Spleen (tissue), 11 donors: Measurements from ENCODE around the gene CCDC13. TPM values are rescaled to one million over a fixed set of nuclear protein-coding genes. Genes with fewer than 3 reads are reported as not detected.

ENCODE experiments used
- DNase-seq: peaks from one replicate; pipeline ENCODE4 v3.0.0-alpha.2; 2020
- H3K27ac ChIP-seq, 8 donors: fragments of 200-600 bp; sonication (generic) in 7 of 8; 1 replicate in 4 of 8; 2 replicates in 4 of 8; pipeline versions ENCODE4 v1.5.0 to v1.8.0; 2016 to 2021; ENCODE audit warnings: inconsistent platforms in 4 of 8, mild to moderate bottlenecking in 4 of 8, moderate library complexity in 1 of 8
- H3K27me3 ChIP-seq, 7 donors: fragments of 200-600 bp; sonication (generic) in 6 of 7; replicated peaks in 1 of 7; 1 replicate in 4 of 7; 2 replicates in 3 of 7; pipeline versions ENCODE4 v1.5.0 to v1.8.0; 2016 to 2021; ENCODE audit warnings: inconsistent platforms in 3 of 7, mild to moderate bottlenecking in 1 of 7
- H3K36me3 ChIP-seq, 6 donors: fragments of 200-600 bp; sonication (generic) in 5 of 6; 1 replicate in 4 of 6; 2 replicates in 2 of 6; pipeline versions ENCODE4 v1.5.0 to v1.8.0; 2016 to 2021; ENCODE audit warnings: inconsistent platforms in 2 of 6
- H3K4me1 ChIP-seq, 6 donors: fragments of 200-600 bp; sonication (generic) in 5 of 6; 1 replicate in 3 of 6; 2 replicates in 3 of 6; pipeline versions ENCODE4 v1.5.0 to v1.8.0; 2016 to 2021; ENCODE audit warnings: inconsistent platforms in 3 of 6
- H3K4me3 ChIP-seq, 8 donors: fragments of 200-600 bp; sonication (generic) in 7 of 8; 1 replicate in 4 of 8; 2 replicates in 4 of 8; pipeline versions ENCODE4 v1.5.0 to v1.8.0; 2016 to 2021; ENCODE audit warnings: inconsistent platforms in 4 of 8, mild to moderate bottlenecking in 4 of 8, moderate library complexity in 2 of 8
- H3K9me3 ChIP-seq, 8 donors: fragments of 200-600 bp; sonication (generic) in 7 of 8; 1 replicate in 4 of 8; 2 replicates in 4 of 8; pipeline versions ENCODE4 v1.5.0 to v1.8.0; 2016 to 2021; ENCODE audit warnings: inconsistent platforms in 4 of 8
- POLR2A ChIP-seq, 3 donors: fragments of 450-650 bp; IDR thresholded peaks; one replicate each; pipeline ENCODE4 v1.5.1; 2017; ENCODE audit warnings: antibody characterized with exemption in 3 of 3, mild to moderate bottlenecking in 1 of 3
- POLR2AphosphoS5 ChIP-seq, 3 donors: sonication (generic); formaldehyde crosslinking; IDR thresholded peaks; one replicate each; pipeline ENCODE4 v1.5.1; 2017; ENCODE audit warnings: antibody characterized with exemption in 3 of 3
- WGBS, 5 donors: extraction: QIAGEN DNeasy Blood & Tissue Kit in 3 of 5; methylation state at CpG; one replicate each; pipeline versions ENCODE4 v1.1.5 to v1.1.7; 2013 to 2018; 5-methylcytosine and 5-hydroxymethylcytosine counted together
- intact Hi-C: fragments of 100-400 bp; cut with DNase I; formaldehyde crosslinking; loops from one replicate; pipeline ENCODE4 v1.15.0; 2023; ENCODE audit warnings: low total_unique reads
- polyA plus RNA-seq, 3 donors: library from polyadenylated mRNA; stranded (reverse); fragments of 200-250 nt; gene quantifications; one replicate each; pipeline ENCODE4 v1.2.1, GENCODE V29; 2013
- total RNA-seq, 7 donors: library from RNA; depleted of rRNA in 3 of 7; stranded (reverse); fragments of >200 nt in 3 of 7; fragmentation: NEBNext Ultra II Directional in 4 of 7; extraction: Animal tissue kit (Norgen Biotek cat#: 25700) in 4 of 7; gene quantifications; one replicate each; pipeline versions ENCODE4 v1.1.0 to v1.2.1, GENCODE V29; 2016 to 2021
- TF ChIP-seq, protein P1 (sequence below), 11 experiments: fragments of 200-600 bp in 7 of 11; fragments of 450-650 bp in 4 of 11; sonication (generic) in 4 of 11; IDR thresholded peaks in 8 of 11; conservative IDR thresholded peaks in 3 of 11; 1 replicate in 7 of 11; 2 replicates in 4 of 11; pipeline versions ENCODE4 v1.4.0 to v1.8.0; 2016 to 2021; ENCODE audit warnings: antibody characterized with exemption in 11 of 11, inconsistent platforms in 4 of 11, mild to moderate bottlenecking in 1 of 11
- donor health status: healthy with polysubstance abuse.
- donor health status: DM: no; HTN: no; CAD: no; lungs with moderate emphysema.
- donor health status: DM: no; HTN: no; CAD: no.
- donor health status: Bipolar disorder and iron deficiency.
- donor health status: healthy.
- donor health status: DM: no; HTN: no; CAD: no.
- donor health status: DM: yes; HTN: yes; CAD: no.

Gene CCDC13
- total and polyA plus RNA-seq, 10 donors = 0.51 to 3.7 (median 1.0) TPM

DNA sequence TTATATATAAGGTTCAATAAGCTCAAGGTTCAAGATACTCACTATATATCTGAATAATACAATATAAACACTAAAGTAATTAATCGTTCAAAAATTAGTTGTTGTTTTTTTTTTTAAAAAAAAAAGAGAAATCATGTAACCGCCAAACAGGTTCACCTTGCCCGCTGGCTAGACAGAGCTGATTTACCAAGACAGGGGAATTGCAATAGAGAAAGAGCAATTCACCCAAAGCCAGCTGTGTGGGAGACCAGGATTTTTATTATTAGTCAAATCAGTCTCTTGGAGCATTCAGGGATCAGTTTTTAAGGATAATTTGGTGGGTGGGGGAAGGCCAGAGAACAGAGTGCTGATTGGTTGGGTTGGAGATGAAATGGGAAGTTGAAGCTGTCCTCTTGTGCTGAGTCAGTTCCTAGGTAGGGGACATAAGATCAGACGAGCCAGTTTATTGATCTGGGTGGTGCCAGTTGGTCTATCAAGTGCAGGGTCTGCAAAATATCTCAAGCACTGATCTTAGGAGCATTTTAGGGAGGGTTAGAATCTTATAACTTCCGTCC is 23.4 kb upstream of the CCDC13 start:
- intact Hi-C loops = no loop called here
- no peaks in the 10 kb centered on the region for H3K9me3 ChIP-seq
- peaks cover 7 to 25% (median 21%) of the 10 kb centered on the region in 6 donors for H3K4me1 ChIP-seq
- DNase-seq = no peak
- TF ChIP-seq POLR2AphosphoS5 (IDR thresholded peaks at IDR 0.05) = no peak
- TF ChIP-seq, protein P1, sequence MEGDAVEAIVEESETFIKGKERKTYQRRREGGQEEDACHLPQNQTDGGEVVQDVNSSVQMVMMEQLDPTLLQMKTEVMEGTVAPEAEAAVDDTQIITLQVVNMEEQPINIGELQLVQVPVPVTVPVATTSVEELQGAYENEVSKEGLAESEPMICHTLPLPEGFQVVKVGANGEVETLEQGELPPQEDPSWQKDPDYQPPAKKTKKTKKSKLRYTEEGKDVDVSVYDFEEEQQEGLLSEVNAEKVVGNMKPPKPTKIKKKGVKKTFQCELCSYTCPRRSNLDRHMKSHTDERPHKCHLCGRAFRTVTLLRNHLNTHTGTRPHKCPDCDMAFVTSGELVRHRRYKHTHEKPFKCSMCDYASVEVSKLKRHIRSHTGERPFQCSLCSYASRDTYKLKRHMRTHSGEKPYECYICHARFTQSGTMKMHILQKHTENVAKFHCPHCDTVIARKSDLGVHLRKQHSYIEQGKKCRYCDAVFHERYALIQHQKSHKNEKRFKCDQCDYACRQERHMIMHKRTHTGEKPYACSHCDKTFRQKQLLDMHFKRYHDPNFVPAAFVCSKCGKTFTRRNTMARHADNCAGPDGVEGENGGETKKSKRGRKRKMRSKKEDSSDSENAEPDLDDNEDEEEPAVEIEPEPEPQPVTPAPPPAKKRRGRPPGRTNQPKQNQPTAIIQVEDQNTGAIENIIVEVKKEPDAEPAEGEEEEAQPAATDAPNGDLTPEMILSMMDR (IDR thresholded peaks at IDR 0.05 in 8 of 11, conservative IDR thresholded peaks at IDR 0.05 in 3 of 11) = no peak
- TF ChIP-seq POLR2A (IDR thresholded peaks at IDR 0.05) = no peak
- peaks cover 3 to 28% (median 15%) of the 10 kb centered on the region in 6 donors for H3K36me3 ChIP-seq
- H3K27me3 ChIP-seq = no peaks in the 10 kb centered on the region
- H3K27ac ChIP-seq = no peak overlapping the region
- 65 to 89% (median 87%) methylated on average over 4 to 5 of the region's 5 CpGs for WGBS, 5 donors
- no peak overlapping the region for H3K4me3 ChIP-seq

DNA sequence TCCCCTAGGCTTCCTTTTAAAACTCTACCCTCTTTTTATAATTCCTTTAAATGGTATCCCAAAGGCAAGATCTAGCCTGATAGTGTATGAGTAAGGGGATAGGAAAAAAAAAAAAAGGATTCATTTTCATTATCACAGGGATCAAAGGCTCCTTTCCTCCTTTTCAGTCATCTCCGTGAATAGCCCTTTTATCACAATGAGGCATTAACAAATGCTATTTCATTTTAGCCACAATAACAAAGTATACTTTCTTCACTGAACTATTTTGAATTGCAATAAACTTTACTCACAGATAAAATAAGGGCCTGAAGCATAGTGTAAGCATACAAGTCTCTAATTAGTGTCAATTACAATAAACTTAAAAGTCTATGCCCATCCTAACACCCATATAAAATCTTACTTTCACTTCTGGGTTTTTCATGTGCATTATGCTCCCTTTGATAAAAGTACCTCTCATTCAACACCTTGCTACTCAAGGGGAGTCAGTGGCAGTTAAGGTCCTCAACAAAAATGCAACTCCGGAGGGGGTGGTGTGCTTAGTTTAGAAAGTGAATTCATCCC is 22.6 kb upstream of the CCDC13 start:
- no peaks in the 10 kb centered on the region for H3K9me3 ChIP-seq
- intact Hi-C loops = no loop called here
- 89 to 97% (median 91%) methylated on average over 2 of the region's 2 CpGs for WGBS, 5 donors
- no peak overlapping the region for H3K27ac ChIP-seq
- no peaks in the 10 kb centered on the region for H3K27me3 ChIP-seq
- DNase-seq = no peak
- peaks cover 3 to 35% (median 16%) of the 10 kb centered on the region in 6 donors for H3K36me3 ChIP-seq
- H3K4me1 ChIP-seq = peaks cover 7 to 18% (median 15%) of the 10 kb centered on the region in 6 donors
- TF ChIP-seq POLR2AphosphoS5 (IDR thresholded peaks at IDR 0.05) (no peak), POLR2A (IDR thresholded peaks at IDR 0.05) (no peak)
- TF ChIP-seq, protein P1 (IDR thresholded peaks at IDR 0.05 in 8 of 11, conservative IDR thresholded peaks at IDR 0.05 in 3 of 11) = no peak
- no peak overlapping the region for H3K4me3 ChIP-seq

DNA sequence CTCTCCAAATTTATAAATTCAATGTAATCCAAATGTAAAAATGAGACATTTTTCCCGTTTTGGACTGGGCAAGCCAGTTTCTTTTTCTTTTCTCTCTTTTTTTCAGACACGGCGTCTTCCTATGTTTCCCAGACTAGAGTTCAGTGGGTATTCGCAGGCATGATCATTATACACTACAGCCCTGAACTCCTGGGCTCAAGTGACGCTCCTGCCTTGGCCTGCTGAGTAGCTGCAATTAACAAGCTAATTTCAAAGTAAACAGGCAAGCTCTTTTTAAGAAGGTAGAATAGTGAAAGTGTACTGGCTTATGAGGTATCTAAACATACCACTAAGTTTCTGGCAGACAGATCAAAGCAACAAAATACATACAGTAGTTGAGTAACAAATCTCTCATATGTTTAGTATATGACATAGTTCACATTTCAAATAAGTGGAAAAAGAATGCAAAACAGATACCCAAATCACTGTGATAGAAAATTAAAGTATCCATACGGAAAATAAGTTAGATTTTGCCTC is 17.7 kb upstream of the CCDC13 start:
- Histone ChIP-seq H3K27me3 (no peaks in the 10 kb centered on the region), H3K4me1 (peaks cover 0 to 26% (median 6%) of the 10 kb centered on the region in 6 donors), H3K9me3 (no peaks in the 10 kb centered on the region), H3K27ac (no peak overlapping the region), H3K36me3 (peaks cover 3 to 73% (median 28%) of the 10 kb centered on the region in 6 donors), H3K4me3 (no peak overlapping the region)
- 76 to 81% (median 77%) methylated on average over 6 of the region's 6 CpGs for WGBS, 5 donors
- no peak for DNase-seq
- intact Hi-C loops = no loop called here
- TF ChIP-seq, protein P1 (IDR thresholded peaks at IDR 0.05 in 8 of 11, conservative IDR thresholded peaks at IDR 0.05 in 3 of 11) = no peak
- TF ChIP-seq POLR2A (IDR thresholded peaks at IDR 0.05) (no peak), POLR2AphosphoS5 (IDR thresholded peaks at IDR 0.05) (no peak)

DNA sequence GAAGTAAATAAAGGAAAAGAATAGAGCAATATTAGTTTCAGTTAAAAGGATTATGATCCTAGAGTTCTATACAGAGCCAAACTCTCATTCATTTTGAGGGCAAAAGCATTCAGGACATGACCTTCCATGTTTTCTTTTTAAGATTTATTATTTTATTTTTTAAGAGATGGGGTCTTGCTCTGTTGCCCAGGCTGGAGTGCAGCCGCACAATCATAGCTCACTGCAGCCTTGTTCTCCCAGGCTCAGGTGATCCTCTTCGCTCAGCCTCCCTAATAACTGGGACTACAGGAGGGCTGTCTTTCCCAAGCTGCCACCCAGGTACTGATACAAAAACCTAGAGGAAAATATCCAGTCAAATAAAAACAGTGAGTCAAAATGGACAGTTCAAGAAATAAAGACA is 13.6 kb upstream of the CCDC13 start:
- no peak overlapping the region for H3K27ac ChIP-seq

More for the DNA sequence above, 13.6 kb upstream of the CCDC13 start:
- peaks cover 0 to 81% (median 26%) of the 10 kb centered on the region in 6 donors for H3K36me3 ChIP-seq
- no peaks in the 10 kb centered on the region for H3K27me3 ChIP-seq
- no peak overlapping the region for H3K4me3 ChIP-seq
- no peaks in the 10 kb centered on the region for H3K9me3 ChIP-seq
- peaks cover 0 to 30% (median 7%) of the 10 kb centered on the region in 6 donors for H3K4me1 ChIP-seq
- 92 to 98% (median 95%) methylated on average over 2 of the region's 2 CpGs for WGBS, 5 donors
- intact Hi-C loops = no loop called here
- TF ChIP-seq POLR2A (IDR thresholded peaks at IDR 0.05) (no peak), POLR2AphosphoS5 (IDR thresholded peaks at IDR 0.05) (no peak)
- TF ChIP-seq, protein P1 (IDR thresholded peaks at IDR 0.05 in 8 of 11, conservative IDR thresholded peaks at IDR 0.05 in 3 of 11) = no peak
- DNase-seq = no peak
